ENCODE measurements around the gene FNIP1.

FNIP1 gene

DNA sequence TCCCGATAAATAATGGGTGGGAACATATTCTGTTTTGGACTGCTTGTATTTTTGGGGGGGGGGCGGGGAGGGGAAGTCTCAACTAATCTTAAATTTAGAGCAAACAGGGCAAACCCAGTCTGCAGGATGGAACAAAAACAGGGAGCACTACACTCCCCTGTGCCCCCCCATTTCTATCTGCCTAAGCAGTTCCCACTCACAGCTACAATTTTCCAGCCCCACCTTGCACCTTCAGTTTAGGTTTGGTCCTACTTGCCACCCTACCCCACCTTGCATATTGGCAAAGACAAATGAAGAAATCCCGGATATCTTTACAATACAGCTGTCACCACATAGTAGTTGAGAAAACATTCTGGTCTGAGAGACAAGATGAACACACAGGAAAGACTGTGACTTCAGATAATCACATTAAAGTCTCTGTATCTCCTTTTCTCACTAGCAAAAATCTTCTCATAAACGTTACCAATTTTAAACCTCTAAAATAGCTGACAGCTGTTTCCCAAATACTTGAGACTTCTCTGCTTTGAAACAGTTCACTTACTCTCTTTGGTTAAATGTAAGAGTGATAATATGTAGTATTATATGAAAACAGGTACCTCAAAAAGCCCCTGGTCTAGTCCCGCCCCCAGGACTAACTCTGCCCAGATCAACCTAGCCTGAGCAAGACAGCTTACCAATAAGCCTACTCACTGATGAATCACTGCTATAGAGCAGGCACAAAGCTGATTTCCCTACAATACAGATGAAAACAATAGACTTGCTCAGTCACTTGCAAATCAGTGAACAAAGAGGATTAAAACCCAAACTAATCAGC lies 156.6 kb downstream of the FNIP1 start:
- Histone ChIP-seq H2AFZ (ENCODE audit: low read length) (no peak overlapping the region), H3K4me3 (ENCODE audit: low read length, poor library complexity, severe bottlenecking) (peak overlapping the region; percentile 28), H3K79me2 (ENCODE audit: insufficient read depth, low read length) (no peaks in the 10 kb centered on the region), H3K4me1 (ENCODE audit: insufficient read depth, low read length, poor library complexity, severe bottlenecking) (peaks cover 54% of the 10 kb centered on the region), H3K4me2 (ENCODE audit: low read depth, low read length, poor library complexity, severe bottlenecking) (peak overlapping the region; percentile 56), H3K27me3 (ENCODE audit: insufficient read depth, low read length, poor library complexity, severe bottlenecking) (no peaks in the 10 kb centered on the region), H3K9me3 (ENCODE audit: insufficient read depth, low read depth, low read length) (no peaks in the 10 kb centered on the region), H3K36me3 (ENCODE audit: insufficient read depth, low read length) (0 out of 2 replicates have a peak, but pooled peaks cover 3% of the 10 kb centered on the region), H3K9ac (ENCODE audit: low read depth, low read length, poor library complexity, severe bottlenecking) (peak overlapping the region; percentile 36), H4K20me1 (ENCODE audit: insufficient read depth, low read length, poor library complexity, severe bottlenecking) (no peaks in the 10 kb centered on the region), H3F3A (ENCODE audit: low read depth) (peaks cover 14% of the 10 kb centered on the region), H3K9me2 (replicated peaks; ENCODE audit: low read depth, low read length) (no peaks in the 10 kb centered on the region)
- no peak for TF ChIP-seq CTCF (conservative IDR thresholded peaks at IDR 0.05; ENCODE audit: low read length)
- TF ChIP-seq EZH2phosphoT487 (IDR thresholded peaks at IDR 0.05; ENCODE audit: borderline replicate concordance) = no peak

- TF ChIP-seq EZH2phosphoT487 (IDR thresholded peaks at IDR 0.05; ENCODE audit: borderline replicate concordance) (no peak), CTCF (conservative IDR thresholded peaks at IDR 0.05; ENCODE audit: low read length) (no peak)
- Histone ChIP-seq H2AFZ (ENCODE audit: low read length) (no peak overlapping the region), H3K4me1 (ENCODE audit: insufficient read depth, low read length, poor library complexity, severe bottlenecking) (peaks cover 54% of the 10 kb centered on the region), H3K79me2 (ENCODE audit: insufficient read depth, low read length) (peaks cover 9% of the 10 kb centered on the region), H3K27me3 (ENCODE audit: insufficient read depth, low read length, poor library complexity, severe bottlenecking) (no peaks in the 10 kb centered on the region), H4K20me1 (ENCODE audit: insufficient read depth, low read length, poor library complexity, severe bottlenecking) (peaks cover 2% of the 10 kb centered on the region), H3K4me3 (ENCODE audit: low read length, poor library complexity, severe bottlenecking) (no peak overlapping the region), H3K36me3 (ENCODE audit: insufficient read depth, low read length) (no peaks in the 10 kb centered on the region), H3K4me2 (ENCODE audit: low read depth, low read length, poor library complexity, severe bottlenecking) (peak overlapping the region; percentile 56), H3K9me2 (replicated peaks; ENCODE audit: low read depth, low read length) (no peaks in the 10 kb centered on the region), H3F3A (ENCODE audit: low read depth) (peaks cover 14% of the 10 kb centered on the region), H3K9ac (ENCODE audit: low read depth, low read length, poor library complexity, severe bottlenecking) (peak overlapping the region; percentile 36), H3K9me3 (ENCODE audit: insufficient read depth, low read depth, low read length) (no peaks in the 10 kb centered on the region)
These were observed 157.7 kb downstream of the FNIP1 start for GRCh38 chr5:131639148-131639547.

DNA sequence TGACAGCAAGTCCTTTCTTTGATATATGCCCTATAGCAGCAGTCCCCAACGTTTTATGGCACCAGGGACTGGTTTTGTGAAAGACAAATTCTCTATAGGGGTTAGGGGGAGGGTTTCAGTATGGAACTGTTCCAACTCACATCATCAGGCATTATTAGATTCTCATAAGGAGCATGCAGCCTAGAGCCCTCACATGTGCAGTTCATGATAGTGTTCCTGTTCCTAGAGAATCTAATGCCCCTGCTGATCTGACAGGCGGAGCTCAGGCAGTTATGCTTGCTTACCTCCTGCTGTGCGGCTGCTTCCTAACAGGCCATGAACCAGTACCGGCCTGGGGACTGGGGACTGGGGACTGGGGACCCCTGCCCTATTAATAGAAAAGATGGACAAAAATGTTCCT lies 159.1 kb downstream of the FNIP1 start:
- Histone ChIP-seq H4K20me1 (ENCODE audit: insufficient read depth, low read length, poor library complexity, severe bottlenecking) (peaks cover 12% of the 10 kb centered on the region), H3K9me2 (replicated peaks; ENCODE audit: low read depth, low read length) (no peaks in the 10 kb centered on the region), H3K9me3 (ENCODE audit: insufficient read depth, low read depth, low read length) (no peaks in the 10 kb centered on the region), H3K27me3 (ENCODE audit: insufficient read depth, low read length, poor library complexity, severe bottlenecking) (no peaks in the 10 kb centered on the region), H3K36me3 (ENCODE audit: insufficient read depth, low read length) (no peaks in the 10 kb centered on the region), H3K79me2 (ENCODE audit: insufficient read depth, low read length) (peaks cover 23% of the 10 kb centered on the region), H3K4me1 (ENCODE audit: insufficient read depth, low read length, poor library complexity, severe bottlenecking) (peaks cover 60% of the 10 kb centered on the region), H3K4me3 (ENCODE audit: low read length, poor library complexity, severe bottlenecking) (no peak overlapping the region), H2AFZ (ENCODE audit: low read length) (no peak overlapping the region), H3F3A (ENCODE audit: low read depth) (peaks cover 14% of the 10 kb centered on the region), H3K9ac (ENCODE audit: low read depth, low read length, poor library complexity, severe bottlenecking) (peak overlapping the region; percentile 52), H3K4me2 (ENCODE audit: low read depth, low read length, poor library complexity, severe bottlenecking) (no peak overlapping the region)
- TF ChIP-seq CTCF (conservative IDR thresholded peaks at IDR 0.05; ENCODE audit: low read length) = no peak
- no peak for TF ChIP-seq EZH2phosphoT487 (IDR thresholded peaks at IDR 0.05; ENCODE audit: borderline replicate concordance)

All from Loucy (cell line).